ENCODE data around the gene LMTK2.
A peak's percentile ranks its signal among the peaks of the same experiment; 100 is the strongest.

LMTK2 gene

DNA sequence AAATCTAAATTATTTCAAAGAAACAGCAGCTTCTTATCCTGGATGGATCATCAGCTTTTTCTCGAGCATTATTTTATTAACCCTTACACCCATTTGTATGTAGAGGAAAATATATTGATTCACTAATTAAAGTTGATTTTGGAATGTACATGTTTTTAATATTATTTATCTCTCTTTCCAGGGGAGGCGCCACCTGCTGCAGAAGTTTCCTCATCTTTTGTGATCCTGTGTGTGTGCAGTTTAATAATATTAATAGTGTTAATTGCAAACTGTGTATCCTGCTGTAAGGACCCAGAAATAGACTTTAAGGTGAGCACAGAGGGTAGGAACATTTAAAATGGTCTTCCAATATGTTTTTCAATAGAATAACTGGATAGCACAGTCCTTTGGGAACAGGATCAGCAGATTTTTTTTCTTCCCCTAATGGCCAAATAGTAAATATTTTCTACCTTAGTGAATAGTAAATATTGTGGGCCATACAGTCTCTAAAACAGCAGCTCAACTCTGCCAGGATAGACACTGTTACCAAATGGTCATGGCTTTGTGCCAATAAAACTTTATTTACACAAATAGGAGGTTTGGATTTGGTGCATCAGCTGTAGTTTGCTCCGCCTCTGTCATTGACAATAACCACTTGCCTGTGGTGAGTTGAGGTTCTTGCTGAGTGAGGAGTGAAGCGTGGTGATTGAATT, 30.6 kb downstream of the LMTK2 start:
- H3K9ac ChIP-seq (ENCODE audit: insufficient read length, low read depth), result no peak overlapping the region
- no peaks in the 10 kb centered on the region for H3K4me1 ChIP-seq (ENCODE audit: insufficient read depth, insufficient read length)
- peaks cover 31% of the 10 kb centered on the region for H3K36me3 ChIP-seq (ENCODE audit: insufficient read depth, insufficient read length, low read length)
- H3K4me3 ChIP-seq (ENCODE audit: insufficient read length, low read depth), result no peak overlapping the region
- TF ChIP-seq ZNF274 (IDR thresholded peaks at IDR 0.05; ENCODE audit: low read depth, low read length), result no peak
- TF ChIP-seq SUZ12 (IDR thresholded peaks at IDR 0.05; ENCODE audit: extremely low read depth, insufficient read depth, insufficient read length), result no peak
- no peak for TF ChIP-seq YY1 (IDR thresholded peaks at IDR 0.05; ENCODE audit: insufficient read depth, insufficient read length)
- H3K27me3 ChIP-seq (ENCODE audit: insufficient read depth, insufficient read length), result no peaks in the 10 kb centered on the region
- no peak for DNase-seq (ENCODE audit: low read depth, low spot score)
- no peaks in the 10 kb centered on the region for H3K9me3 ChIP-seq (ENCODE audit: insufficient read depth, low read length)

DNA sequence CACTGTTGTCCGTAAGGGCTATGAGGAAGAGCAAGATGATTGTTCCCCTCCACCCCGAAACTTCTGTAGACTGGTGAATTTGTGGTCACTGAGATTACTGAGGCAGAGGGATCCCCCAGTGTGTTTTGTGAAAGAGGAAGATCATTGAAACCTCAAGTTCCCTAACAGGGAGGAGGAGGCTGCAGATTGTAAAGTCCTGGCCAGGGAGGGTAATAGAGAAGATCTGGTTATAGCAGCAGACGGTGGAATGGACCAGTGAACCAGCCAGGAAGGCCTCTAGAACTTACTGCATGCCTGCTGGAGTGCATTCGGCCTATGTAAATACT, 31.1 kb downstream of the LMTK2 start:
- H3K36me3 ChIP-seq (ENCODE audit: insufficient read depth, insufficient read length, low read length), result peaks cover 36% of the 10 kb centered on the region
- DNase-seq (ENCODE audit: low read depth, low spot score), result no peak
- H3K4me1 ChIP-seq (ENCODE audit: insufficient read depth, insufficient read length), result no peaks in the 10 kb centered on the region
- no peaks in the 10 kb centered on the region for H3K27me3 ChIP-seq (ENCODE audit: insufficient read depth, insufficient read length)
- TF ChIP-seq SUZ12 (IDR thresholded peaks at IDR 0.05; ENCODE audit: extremely low read depth, insufficient read depth, insufficient read length), result no peak
- TF ChIP-seq ZNF274 (IDR thresholded peaks at IDR 0.05; ENCODE audit: low read depth, low read length), result no peak
- TF ChIP-seq YY1 (IDR thresholded peaks at IDR 0.05; ENCODE audit: insufficient read depth, insufficient read length), result no peak
- H3K4me3 ChIP-seq (ENCODE audit: insufficient read length, low read depth), result no peak overlapping the region
- no peak overlapping the region for H3K9ac ChIP-seq (ENCODE audit: insufficient read length, low read depth)
- no peaks in the 10 kb centered on the region for H3K9me3 ChIP-seq (ENCODE audit: insufficient read depth, low read length)

DNA sequence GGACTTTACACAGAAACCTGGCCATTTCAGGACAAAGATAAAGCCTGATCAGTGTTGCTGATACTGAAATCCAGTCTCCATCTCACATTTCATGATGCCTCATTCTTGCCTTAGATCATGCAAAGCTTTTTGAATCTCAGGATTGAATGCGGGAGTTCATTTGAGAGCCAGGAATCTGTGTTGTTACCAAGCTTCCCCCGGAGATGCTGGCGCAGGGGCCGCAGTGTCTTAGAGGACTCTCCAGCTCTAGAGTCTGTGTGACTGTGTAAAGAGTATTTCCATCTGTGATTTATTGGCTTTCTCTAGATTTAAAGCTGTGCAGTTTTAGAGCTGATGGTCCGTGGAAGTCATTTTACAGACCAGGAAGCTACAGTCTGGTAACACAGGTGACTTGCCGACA, 32.0 kb downstream of the LMTK2 start:
- no peak for TF ChIP-seq ZNF274 (IDR thresholded peaks at IDR 0.05; ENCODE audit: low read depth, low read length)
- TF ChIP-seq YY1 (IDR thresholded peaks at IDR 0.05; ENCODE audit: insufficient read depth, insufficient read length), result no peak
- TF ChIP-seq SUZ12 (IDR thresholded peaks at IDR 0.05; ENCODE audit: extremely low read depth, insufficient read depth, insufficient read length), result no peak
- no peak overlapping the region for H3K4me3 ChIP-seq (ENCODE audit: insufficient read length, low read depth)
- DNase-seq (ENCODE audit: low read depth, low spot score), result no peak
- H3K9ac ChIP-seq (ENCODE audit: insufficient read length, low read depth), result no peak overlapping the region
- no peaks in the 10 kb centered on the region for H3K27me3 ChIP-seq (ENCODE audit: insufficient read depth, insufficient read length)
- peaks cover 40% of the 10 kb centered on the region for H3K36me3 ChIP-seq (ENCODE audit: insufficient read depth, insufficient read length, low read length)
- no peaks in the 10 kb centered on the region for H3K9me3 ChIP-seq (ENCODE audit: insufficient read depth, low read length)
- no peaks in the 10 kb centered on the region for H3K4me1 ChIP-seq (ENCODE audit: insufficient read depth, insufficient read length)

DNA sequence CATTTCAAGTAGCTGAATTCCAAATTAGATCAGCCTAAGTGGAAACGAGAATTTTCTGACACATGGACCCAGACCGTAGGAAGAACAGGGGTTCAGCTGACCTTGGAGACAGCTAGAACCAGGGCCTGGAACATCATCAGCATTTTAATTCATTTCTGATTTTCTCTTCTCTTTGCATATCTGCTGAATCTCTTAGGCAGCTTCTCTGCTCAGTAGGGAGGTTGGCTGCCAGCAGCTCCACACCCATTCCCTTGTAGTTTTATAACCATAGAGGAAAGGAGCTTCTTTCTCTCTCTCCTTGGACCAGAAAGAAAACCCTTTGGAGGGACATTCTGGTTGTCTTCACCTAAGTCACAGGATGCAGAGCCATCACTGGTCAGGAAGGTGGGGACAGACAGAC, 36.0 kb downstream of the LMTK2 start:
- no peak overlapping the region for H3K4me3 ChIP-seq (ENCODE audit: insufficient read length, low read depth)
- no peaks in the 10 kb centered on the region for H3K4me1 ChIP-seq (ENCODE audit: insufficient read depth, insufficient read length)
- H3K9ac ChIP-seq (ENCODE audit: insufficient read length, low read depth), result no peak overlapping the region
- H3K36me3 ChIP-seq (ENCODE audit: insufficient read depth, insufficient read length, low read length), result peaks cover 35% of the 10 kb centered on the region
- TF ChIP-seq ZNF274 (IDR thresholded peaks at IDR 0.05; ENCODE audit: low read depth, low read length), result no peak
- no peak for TF ChIP-seq YY1 (IDR thresholded peaks at IDR 0.05; ENCODE audit: insufficient read depth, insufficient read length)
- TF ChIP-seq SUZ12 (IDR thresholded peaks at IDR 0.05; ENCODE audit: extremely low read depth, insufficient read depth, insufficient read length), result no peak
- DNase-seq (ENCODE audit: low read depth, low spot score), result no peak
- no peaks in the 10 kb centered on the region for H3K27me3 ChIP-seq (ENCODE audit: insufficient read depth, insufficient read length)
- H3K9me3 ChIP-seq (ENCODE audit: insufficient read depth, low read length), result peaks cover 8% of the 10 kb centered on the region

DNA sequence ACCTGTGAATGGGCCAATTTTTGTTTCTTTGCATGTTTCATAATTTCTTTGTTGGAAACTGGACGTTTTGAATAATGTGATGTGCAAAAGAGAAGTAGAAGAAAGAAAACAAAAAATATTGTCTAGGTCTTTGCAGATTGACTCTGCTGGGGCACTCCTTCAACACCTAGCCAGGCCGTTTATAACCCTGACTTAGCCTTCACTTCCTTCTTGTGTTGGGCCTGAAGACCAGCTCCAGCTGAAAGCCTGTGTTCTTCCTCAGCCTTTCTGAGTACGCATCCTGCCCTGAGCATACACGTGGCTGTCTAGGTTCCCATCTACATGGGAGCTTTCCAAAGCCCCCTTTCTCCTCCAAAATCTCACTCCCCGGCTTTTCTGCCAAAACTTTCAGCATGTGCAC, 41.9 kb downstream of the LMTK2 start:
- DNase-seq (ENCODE audit: low read depth, low spot score), result no peak
- TF ChIP-seq SUZ12 (IDR thresholded peaks at IDR 0.05; ENCODE audit: extremely low read depth, insufficient read depth, insufficient read length), result no peak
- TF ChIP-seq ZNF274 (IDR thresholded peaks at IDR 0.05; ENCODE audit: low read depth, low read length), result no peak
- Histone ChIP-seq H3K4me1 (ENCODE audit: insufficient read depth, insufficient read length) (no peaks in the 10 kb centered on the region), H3K9me3 (ENCODE audit: insufficient read depth, low read length) (peaks cover 8% of the 10 kb centered on the region), H3K27me3 (ENCODE audit: insufficient read depth, insufficient read length) (no peaks in the 10 kb centered on the region), H3K36me3 (ENCODE audit: insufficient read depth, insufficient read length, low read length) (peaks cover 19% of the 10 kb centered on the region), H3K9ac (ENCODE audit: insufficient read length, low read depth) (no peak overlapping the region), H3K4me3 (ENCODE audit: insufficient read length, low read depth) (no peak overlapping the region)

DNA sequence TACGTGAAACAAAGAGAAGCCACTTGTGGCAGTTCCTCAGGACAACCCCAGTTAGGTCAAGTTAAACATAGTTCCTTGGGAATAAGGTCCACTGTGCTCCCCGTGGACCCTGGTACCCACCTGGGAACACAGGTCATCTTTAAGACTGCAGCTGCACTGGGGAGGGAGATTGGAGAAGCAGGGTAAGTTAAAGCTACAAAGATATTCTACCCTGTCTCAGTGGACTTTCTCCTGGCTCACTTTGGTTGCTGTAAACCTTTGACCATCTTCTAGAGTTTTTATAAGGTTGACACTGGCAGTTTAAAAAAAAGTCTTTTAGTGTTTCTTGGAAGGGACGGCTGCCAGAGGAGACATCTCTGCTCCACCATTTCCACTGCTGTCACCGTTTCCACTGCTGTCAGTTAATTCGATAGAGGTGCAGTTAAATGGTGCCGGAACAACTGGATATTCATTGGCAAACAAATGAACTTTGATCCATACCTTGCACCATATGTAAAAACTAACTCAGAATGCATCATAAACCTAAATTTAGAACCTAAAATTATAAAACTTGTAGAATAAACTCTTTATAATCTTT, 42.5 kb downstream of the LMTK2 start:
- peaks cover 20% of the 10 kb centered on the region for H3K36me3 ChIP-seq (ENCODE audit: insufficient read depth, insufficient read length, low read length)
- H3K9me3 ChIP-seq (ENCODE audit: insufficient read depth, low read length), result peaks cover 8% of the 10 kb centered on the region
- H3K4me3 ChIP-seq (ENCODE audit: insufficient read length, low read depth), result no peak overlapping the region
- no peak overlapping the region for H3K9ac ChIP-seq (ENCODE audit: insufficient read length, low read depth)
- no peaks in the 10 kb centered on the region for H3K4me1 ChIP-seq (ENCODE audit: insufficient read depth, insufficient read length)
- DNase-seq (ENCODE audit: low read depth, low spot score), result no peak
- no peaks in the 10 kb centered on the region for H3K27me3 ChIP-seq (ENCODE audit: insufficient read depth, insufficient read length)
- TF ChIP-seq SUZ12 (IDR thresholded peaks at IDR 0.05; ENCODE audit: extremely low read depth, insufficient read depth, insufficient read length), result no peak
- no peak for TF ChIP-seq ZNF274 (IDR thresholded peaks at IDR 0.05; ENCODE audit: low read depth, low read length)
- no peak for TF ChIP-seq YY1 (IDR thresholded peaks at IDR 0.05; ENCODE audit: insufficient read depth, insufficient read length)

DNA sequence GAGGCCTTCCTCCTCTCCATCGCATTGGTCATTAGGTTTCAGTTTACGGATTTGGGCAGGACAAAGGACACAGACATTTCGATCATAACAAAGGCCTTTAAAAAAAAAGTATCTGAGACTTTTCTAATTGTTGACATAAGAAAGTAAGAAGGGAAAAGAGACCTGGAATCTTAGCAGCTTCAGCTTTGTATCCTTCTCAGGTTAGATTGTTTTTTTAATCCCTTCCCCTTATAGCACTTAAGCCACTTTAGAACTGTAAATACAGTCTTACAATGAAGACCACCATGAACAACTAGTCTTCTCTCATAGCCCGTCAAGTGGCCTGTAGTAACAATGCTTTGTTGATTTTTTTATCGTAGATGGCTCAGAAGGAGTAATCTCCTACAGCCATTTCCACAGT, 45.2 kb downstream of the LMTK2 start:
- Histone ChIP-seq H3K9ac (ENCODE audit: insufficient read length, low read depth) (no peak overlapping the region), H3K27me3 (ENCODE audit: insufficient read depth, insufficient read length) (no peaks in the 10 kb centered on the region), H3K4me3 (ENCODE audit: insufficient read length, low read depth) (no peak overlapping the region), H3K9me3 (ENCODE audit: insufficient read depth, low read length) (no peaks in the 10 kb centered on the region), H3K4me1 (ENCODE audit: insufficient read depth, insufficient read length) (no peaks in the 10 kb centered on the region), H3K36me3 (ENCODE audit: insufficient read depth, insufficient read length, low read length) (peaks cover 36% of the 10 kb centered on the region)
- peak; percentile 30 for DNase-seq (ENCODE audit: low read depth, low spot score)
- TF ChIP-seq SUZ12 (IDR thresholded peaks at IDR 0.05; ENCODE audit: extremely low read depth, insufficient read depth, insufficient read length), result no peak
- no peak for TF ChIP-seq ZNF274 (IDR thresholded peaks at IDR 0.05; ENCODE audit: low read depth, low read length)
- no peak for TF ChIP-seq YY1 (IDR thresholded peaks at IDR 0.05; ENCODE audit: insufficient read depth, insufficient read length)
